Peyer's patch (tissue), 4 donors: ENCODE results near the gene ARHGAP22. TPM values are rescaled to one million over a fixed set of nuclear protein-coding genes. Genes with fewer than 3 reads are reported as not detected.

Experiments used
- DNase-seq, 3 donors: peaks; one replicate each; pipeline ENCODE4 v3.0.0-alpha.2; 2017 to 2019
- H3K27ac ChIP-seq, 4 donors: fragments of 200-600 bp; sonication (generic); one replicate each; pipeline ENCODE4 v1.5.1; 2016 to 2019
- H3K27me3 ChIP-seq, 2 donors: fragments of 200-600 bp; sonication (generic); one replicate each; pipeline ENCODE4 v1.5.1; 2019
- H3K36me3 ChIP-seq, 3 donors: fragments of 200-600 bp; sonication (generic); one replicate each; pipeline ENCODE4 v1.5.1; 2016 to 2019
- H3K4me1 ChIP-seq, 4 donors: fragments of 200-600 bp; sonication (generic); one replicate each; pipeline ENCODE4 v1.5.1; 2016 to 2019
- H3K4me3 ChIP-seq, 4 donors: fragments of 200-600 bp; sonication (generic); 1 replicate in 3 of 4; 2 replicates in 1 of 4; pipeline ENCODE4 v1.5.1; 2016 to 2019; ENCODE audit warnings: mild to moderate bottlenecking in 1 of 4
- H3K9me3 ChIP-seq, 4 donors: fragments of 200-600 bp; sonication (generic); one replicate each; pipeline ENCODE4 v1.5.1; 2016 to 2019; ENCODE audit warnings: mild to moderate bottlenecking in 1 of 4
- CTCF ChIP-seq, 6 experiments: fragments of 450-650 bp in 4 of 6; fragments of 200-600 bp in 2 of 6; sonication (generic) in 1 of 6; IDR thresholded peaks; one replicate each; pipeline ENCODE4 v1.5.1; 2017 to 2019; ENCODE audit warnings: antibody characterized with exemption in 6 of 6, mild to moderate bottlenecking in 3 of 6, moderate library complexity in 1 of 6
- POLR2A ChIP-seq, 2 donors: fragments of 450-650 bp; IDR thresholded peaks; one replicate each; pipeline ENCODE4 v1.5.1; 2017; ENCODE audit warnings: antibody characterized with exemption in 2 of 2, mild to moderate bottlenecking in 2 of 2, moderate library complexity in 2 of 2
- total RNA-seq, 4 donors: library from RNA; depleted of rRNA; stranded (reverse); fragments of >200 nt; gene quantifications; one replicate each; pipeline ENCODE4 v1.1.0, GENCODE V29; 2016

Gene ARHGAP22
- total RNA-seq, 4 donors from 2014 or later, result 1.9 to 10.7 (median 8.3) TPM; not detected in 1

GRCh38 chr10:48507494-48507893, 97.4 kb downstream of the ARHGAP22 start:
- DNase-seq, result no peak
- H3K4me3 ChIP-seq, result no peak overlapping the region
- no peaks in the 10 kb centered on the region for H3K27me3 ChIP-seq
- no peaks in the 10 kb centered on the region for H3K4me1 ChIP-seq
- no peaks in the 10 kb centered on the region for H3K36me3 ChIP-seq
- TF ChIP-seq POLR2A (IDR thresholded peaks at IDR 0.05) (no peak), CTCF (IDR thresholded peaks at IDR 0.05) (no peak)
- no peak overlapping the region for H3K27ac ChIP-seq
- H3K9me3 ChIP-seq, result no peaks in the 10 kb centered on the region

GRCh38 chr10:48506147-48506917, 98.5 kb downstream of the ARHGAP22 start:
- Histone ChIP-seq H3K4me1 (no peaks in the 10 kb centered on the region), H3K27me3 (no peaks in the 10 kb centered on the region), H3K27ac (no peak overlapping the region), H3K36me3 (no peaks in the 10 kb centered on the region), H3K9me3 (no peaks in the 10 kb centered on the region), H3K4me3 (no peak overlapping the region)
- TF ChIP-seq CTCF (IDR thresholded peaks at IDR 0.05) (peak in 3 of 6 experiments; percentile 43 to 48 (median 45)), POLR2A (IDR thresholded peaks at IDR 0.05) (no peak)
- no peak for DNase-seq

- Histone ChIP-seq H3K9me3 (no peaks in the 10 kb centered on the region), H3K4me3 (no peak overlapping the region), H3K27me3 (no peaks in the 10 kb centered on the region), H3K36me3 (no peaks in the 10 kb centered on the region), H3K27ac (no peak overlapping the region), H3K4me1 (no peaks in the 10 kb centered on the region)
- DNase-seq, result no peak
- TF ChIP-seq POLR2A (IDR thresholded peaks at IDR 0.05) (no peak), CTCF (IDR thresholded peaks at IDR 0.05) (peak in 1 of 6 experiments; percentile 9)
Measured at GRCh38 chr10:48505394-48506112, 99.3 kb downstream of the ARHGAP22 start.

GRCh38 chr10:48504141-48504885, 100.6 kb downstream of the ARHGAP22 start:
- TF ChIP-seq CTCF (IDR thresholded peaks at IDR 0.05) (no peak), POLR2A (IDR thresholded peaks at IDR 0.05) (no peak)
- Histone ChIP-seq H3K27ac (no peak overlapping the region), H3K27me3 (no peaks in the 10 kb centered on the region), H3K9me3 (no peaks in the 10 kb centered on the region), H3K36me3 (no peaks in the 10 kb centered on the region), H3K4me1 (no peaks in the 10 kb centered on the region), H3K4me3 (no peak overlapping the region)
- no peak for DNase-seq

- no peaks in the 10 kb centered on the region for H3K4me1 ChIP-seq
Measured at GRCh38 chr10:48503293-48503911, 101.5 kb downstream of the ARHGAP22 start.

More at GRCh38 chr10:48503293-48503911, 101.5 kb downstream of the ARHGAP22 start:
- TF ChIP-seq CTCF (IDR thresholded peaks at IDR 0.05), result no peak
- no peak for TF ChIP-seq POLR2A (IDR thresholded peaks at IDR 0.05)
- Histone ChIP-seq H3K9me3 (no peaks in the 10 kb centered on the region), H3K4me3 (no peak overlapping the region), H3K27ac (no peak overlapping the region), H3K36me3 (no peaks in the 10 kb centered on the region), H3K27me3 (no peaks in the 10 kb centered on the region)
- DNase-seq, result no peak
